GM23338 (cell line): ENCODE results near the gene HOXC12. TPM values are rescaled to one million over a fixed set of nuclear protein-coding genes. Genes with fewer than 3 reads are reported as not detected.

Source experiments
- ATAC-seq: fragments of 200-7000 bp; cut with Tn5 transposase; 3 replicates; pipeline ENCODE4 v1.9.1; 2020
- DNase-seq: peaks from one replicate; pipeline ENCODE4 v3.0.0-alpha.2; 2015; ENCODE audit warnings: low spot score
- H2AFZ ChIP-seq: fragments of 200-600 bp; sonication (generic); 2 replicates; pipeline ENCODE4 v1.8.0; 2016; ENCODE audit warnings: antibody characterized with exemption, mild to moderate bottlenecking, moderate library complexity
- H3F3A ChIP-seq: fragments of 200-600 bp; sonication (generic); replicated peaks from 2 replicates; pipeline ENCODE4 v1.8.0; 2017; ENCODE audit warnings: antibody characterized with exemption, mixed run types, low read depth
- H3K27ac ChIP-seq: fragments of 200-600 bp; sonication (generic); 2 replicates; pipeline ENCODE4 v1.6.1; 2016; ENCODE audit warnings: low read depth
- H3K27me3 ChIP-seq: fragments of 200-600 bp; sonication (generic); 2 replicates; pipeline ENCODE4 v1.8.0; 2016; ENCODE audit warnings: mild to moderate bottlenecking, mixed run types, moderate library complexity; ENCODE audit not compliant: insufficient read depth
- H3K36me3 ChIP-seq: fragments of 200-600 bp; sonication (generic); 2 replicates; pipeline ENCODE4 v1.8.0; 2016; ENCODE audit warnings: mild to moderate bottlenecking; ENCODE audit not compliant: insufficient read depth
- H3K4me1 ChIP-seq: fragments of 200-600 bp; sonication (generic); 2 replicates; pipeline ENCODE4 v1.8.0; 2016; ENCODE audit warnings: mild to moderate bottlenecking, moderate library complexity; ENCODE audit not compliant: insufficient read depth
- H3K4me2 ChIP-seq: fragments of 200-600 bp; sonication (generic); 2 replicates; pipeline ENCODE4 v1.7.1; 2017; ENCODE audit warnings: mixed run types
- H3K4me3 ChIP-seq: fragments of 200-600 bp; sonication (generic); 2 replicates; pipeline ENCODE4 v1.6.1; 2016; ENCODE audit warnings: mixed run types
- H3K79me2 ChIP-seq: fragments of 200-600 bp; sonication (generic); replicated peaks from 2 replicates; pipeline ENCODE4 v1.8.0; 2017; ENCODE audit warnings: mild to moderate bottlenecking; ENCODE audit not compliant: insufficient read depth
- H3K9me2 ChIP-seq: fragments of 200-600 bp; sonication (generic); 2 replicates; pipeline ENCODE4 v1.8.0; 2017; ENCODE audit not compliant: insufficient read depth
- H4K20me1 ChIP-seq: fragments of 200-600 bp; sonication (generic); replicated peaks from 2 replicates; pipeline ENCODE4 v1.8.0; 2017; ENCODE audit warnings: mild to moderate bottlenecking; ENCODE audit not compliant: insufficient read depth
- H3K27ac Mint-ChIP-seq: 2 replicates; pipeline ENCODE4 v1.8.0; 2020; ENCODE audit warnings: inconsistent platforms, mild to moderate bottlenecking, moderate library complexity, mixed read lengths
- H3K27me3 Mint-ChIP-seq: 3 replicates; pipeline ENCODE4 v1.8.0; 2022; ENCODE audit warnings: low read depth, mild to moderate bottlenecking, moderate library complexity, mixed read lengths, inconsistent platforms; ENCODE audit not compliant: insufficient read depth, poor library complexity
- H3K36me3 Mint-ChIP-seq: 3 replicates; pipeline ENCODE4 v1.8.0; 2021; ENCODE audit warnings: low read depth, mild to moderate bottlenecking, inconsistent platforms, moderate library complexity, mixed read lengths
- H3K4me1 Mint-ChIP-seq: 3 replicates; pipeline ENCODE4 v1.8.0; 2020; ENCODE audit warnings: mild to moderate bottlenecking, inconsistent platforms, mixed read lengths
- H3K4me3 Mint-ChIP-seq: 3 replicates; pipeline ENCODE4 v1.8.0; 2021; ENCODE audit warnings: moderate library complexity, mild to moderate bottlenecking, inconsistent platforms, mixed read lengths
- H3K9me3 Mint-ChIP-seq: 3 replicates; pipeline ENCODE4 v1.8.0; 2020; ENCODE audit warnings: moderate library complexity, mild to moderate bottlenecking, inconsistent platforms, mixed read lengths
- CREB1 ChIP-seq: fragments of 250-450 bp; sonication (Bioruptor Pico); IDR thresholded peaks from 2 replicates; pipeline ENCODE4 v1.5.0; 2020; ENCODE audit warnings: low read depth, mild to moderate bottlenecking, moderate library complexity
- ETS1 ChIP-seq: IDR thresholded peaks from 2 replicates; pipeline ENCODE4 v1.6.1; 2016; ENCODE audit warnings: antibody characterized with exemption
- EZH2 ChIP-seq: fragments of 200-600 bp; sonication (generic); IDR thresholded peaks from one replicate; pipeline ENCODE4 v1.8.0; 2017; ENCODE audit warnings: antibody characterized with exemption, mild to moderate bottlenecking, low read depth; ENCODE audit not compliant: unreplicated experiment
- EZH2phosphoT487 ChIP-seq: fragments of 200-600 bp; sonication (generic); IDR thresholded peaks from one replicate; pipeline ENCODE4 v1.8.1; 2018; ENCODE audit warnings: antibody characterized with exemption; ENCODE audit not compliant: unreplicated experiment
- JUNB ChIP-seq: IDR thresholded peaks from one replicate; pipeline ENCODE4 v1.6.1; 2016; ENCODE audit warnings: antibody characterized with exemption; ENCODE audit not compliant: unreplicated experiment
- ZNF331 ChIP-seq: fragments of 250-450 bp; sonication (Bioruptor Pico); IDR thresholded peaks from 2 replicates; pipeline ENCODE4 v1.5.0; 2020; ENCODE audit warnings: low read depth, mild to moderate bottlenecking, moderate library complexity
- ZNF462 ChIP-seq: fragments of 250-450 bp; sonication (Bioruptor Pico); IDR thresholded peaks from 2 replicates; pipeline ENCODE4 v1.5.0; 2020; ENCODE audit warnings: mild to moderate bottlenecking, moderate library complexity
- polyA plus RNA-seq: library from polyadenylated mRNA; unstranded; fragments of >200 nt; fragmentation: Nextera tagmentation; extraction: Ambion mirVana; gene quantifications from 2 replicates; pipeline ENCODE4 v1.2.1, GENCODE V29; 2016
- total RNA-seq: library from RNA; depleted of rRNA; stranded (reverse); fragments of >200 nt; shearing (Covaris generic); gene quantifications from 2 replicates; pipeline ENCODE4 v1.2.3, GENCODE V29; 2014
- TF ChIP-seq, protein P1 (sequence below): IDR thresholded peaks from one replicate; pipeline ENCODE4 v1.6.1; 2018; ENCODE audit warnings: antibody characterized with exemption; ENCODE audit not compliant: unreplicated experiment

The HOXC12 gene
- total and polyA plus RNA-seq, 2 experiments from 2014 or later = not detected

GRCh38 chr12:53980104-53980801, 25.6 kb downstream of the HOXC12 start:
- Mint-ChIP-seq H3K27ac (no peak overlapping the region), H3K4me3 (no peak overlapping the region), H3K27me3 (peaks cover 100% of the 10 kb centered on the region), H3K9me3 (no peaks in the 10 kb centered on the region; the same call in 1 of the 3 replicates), H3K36me3 (no peaks in the 10 kb centered on the region; the same call in 2 of the 3 replicates), H3K4me1 (peaks cover 28% of the 10 kb centered on the region)
- Histone ChIP-seq H3K36me3 (no peaks in the 10 kb centered on the region), H3K79me2 (no peaks in the 10 kb centered on the region), H3F3A (peaks cover 44% of the 10 kb centered on the region), H3K4me2 (no peak overlapping the region), H3K4me1 (peaks cover 55% of the 10 kb centered on the region), H3K4me3 (no peak overlapping the region), H3K9me2 (no peaks in the 10 kb centered on the region), H3K27me3 (peaks cover 98% of the 10 kb centered on the region), H2AFZ (no peak overlapping the region), H3K27ac (no peak overlapping the region), H4K20me1 (peaks cover 31% of the 10 kb centered on the region)
- TF ChIP-seq, protein P1, sequence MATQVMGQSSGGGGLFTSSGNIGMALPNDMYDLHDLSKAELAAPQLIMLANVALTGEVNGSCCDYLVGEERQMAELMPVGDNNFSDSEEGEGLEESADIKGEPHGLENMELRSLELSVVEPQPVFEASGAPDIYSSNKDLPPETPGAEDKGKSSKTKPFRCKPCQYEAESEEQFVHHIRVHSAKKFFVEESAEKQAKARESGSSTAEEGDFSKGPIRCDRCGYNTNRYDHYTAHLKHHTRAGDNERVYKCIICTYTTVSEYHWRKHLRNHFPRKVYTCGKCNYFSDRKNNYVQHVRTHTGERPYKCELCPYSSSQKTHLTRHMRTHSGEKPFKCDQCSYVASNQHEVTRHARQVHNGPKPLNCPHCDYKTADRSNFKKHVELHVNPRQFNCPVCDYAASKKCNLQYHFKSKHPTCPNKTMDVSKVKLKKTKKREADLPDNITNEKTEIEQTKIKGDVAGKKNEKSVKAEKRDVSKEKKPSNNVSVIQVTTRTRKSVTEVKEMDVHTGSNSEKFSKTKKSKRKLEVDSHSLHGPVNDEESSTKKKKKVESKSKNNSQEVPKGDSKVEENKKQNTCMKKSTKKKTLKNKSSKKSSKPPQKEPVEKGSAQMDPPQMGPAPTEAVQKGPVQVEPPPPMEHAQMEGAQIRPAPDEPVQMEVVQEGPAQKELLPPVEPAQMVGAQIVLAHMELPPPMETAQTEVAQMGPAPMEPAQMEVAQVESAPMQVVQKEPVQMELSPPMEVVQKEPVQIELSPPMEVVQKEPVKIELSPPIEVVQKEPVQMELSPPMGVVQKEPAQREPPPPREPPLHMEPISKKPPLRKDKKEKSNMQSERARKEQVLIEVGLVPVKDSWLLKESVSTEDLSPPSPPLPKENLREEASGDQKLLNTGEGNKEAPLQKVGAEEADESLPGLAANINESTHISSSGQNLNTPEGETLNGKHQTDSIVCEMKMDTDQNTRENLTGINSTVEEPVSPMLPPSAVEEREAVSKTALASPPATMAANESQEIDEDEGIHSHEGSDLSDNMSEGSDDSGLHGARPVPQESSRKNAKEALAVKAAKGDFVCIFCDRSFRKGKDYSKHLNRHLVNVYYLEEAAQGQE = no peak
- TF ChIP-seq EZH2 = peak; percentile 95
- ATAC-seq (no peak), DNase-seq (no peak)

GRCh38 chr12:53980802-53981496, 26.2 kb downstream of the HOXC12 start:
- H3K27me3 ChIP-seq = peaks cover 98% of the 10 kb centered on the region
- H3K9me3 Mint-ChIP-seq = no peaks in the 10 kb centered on the region; the same call in 1 of the 3 replicates
- TF ChIP-seq CREB1 (CRISPR knock-in tag) (no peak), EZH2phosphoT487 (peak; percentile 58), EZH2 (peak; percentile 47), JUNB (no peak), ZNF462 (CRISPR knock-in tag) (no peak), ZNF331 (CRISPR knock-in tag) (no peak), ETS1 (no peak)

More at GRCh38 chr12:53980802-53981496, 26.2 kb downstream of the HOXC12 start:
- Histone ChIP-seq H2AFZ (no peak overlapping the region), H4K20me1 (peaks cover 31% of the 10 kb centered on the region), H3K4me1 (peaks cover 60% of the 10 kb centered on the region), H3K79me2 (no peaks in the 10 kb centered on the region), H3K9me2 (no peaks in the 10 kb centered on the region), H3K27ac (no peak overlapping the region), H3K4me3 (no peak overlapping the region), H3F3A (peaks cover 46% of the 10 kb centered on the region), H3K36me3 (no peaks in the 10 kb centered on the region), H3K4me2 (no peak overlapping the region)
- no peak for DNase-seq
- H3K27ac Mint-ChIP-seq = no peak overlapping the region
- peaks cover 26% of the 10 kb centered on the region for H3K4me1 Mint-ChIP-seq
- H3K36me3 Mint-ChIP-seq = no peaks in the 10 kb centered on the region; the same call in 2 of the 3 replicates
- H3K4me3 Mint-ChIP-seq = no peak overlapping the region
- H3K27me3 Mint-ChIP-seq = peaks cover 100% of the 10 kb centered on the region
- no peak for ATAC-seq
